Calu3 (cell line): ENCODE data around the gene MINK1. TPM values are rescaled to one million over a fixed set of nuclear protein-coding genes. Genes with fewer than 3 reads are reported as not detected.

ENCODE experiments used
- BruUV-seq: library from RNA; stranded (reverse); fragments of 400-500 nt; replicated peaks from 2 replicates; lab custom pipeline; 2021; lab: Mats Ljungman, UMichigan
- CTCF ChIA-PET: fragments of 300-600 bp; sonication (Branson Sonifier 250); formaldehyde crosslinking; loops from one replicate; lab custom pipeline; 2022; ENCODE audit warnings: antibody characterized with exemption; lab: Charles Lee
- DNase-seq: peaks from one replicate; pipeline ENCODE4 v3.0.0; 2022
- H3K27ac Mint-ChIP-seq: one replicate; pipeline ENCODE4 v1.8.0; 2022; ENCODE audit warnings: mixed read lengths; ENCODE audit not compliant: unreplicated experiment
- H3K27me3 Mint-ChIP-seq: one replicate; pipeline ENCODE4 v1.8.0; 2022; ENCODE audit warnings: mixed read lengths; ENCODE audit not compliant: unreplicated experiment
- H3K36me3 Mint-ChIP-seq: one replicate; pipeline ENCODE4 v1.8.0; 2022; ENCODE audit warnings: mild to moderate bottlenecking, moderate library complexity, mixed read lengths; ENCODE audit not compliant: insufficient read depth, unreplicated experiment
- H3K4me1 Mint-ChIP-seq: one replicate; pipeline ENCODE4 v1.8.0; 2022; ENCODE audit warnings: mild to moderate bottlenecking, low read depth, mixed read lengths; ENCODE audit not compliant: unreplicated experiment
- H3K4me3 Mint-ChIP-seq: one replicate; pipeline ENCODE4 v1.8.0; 2022; ENCODE audit warnings: mild to moderate bottlenecking, low read depth, moderate library complexity, mixed read lengths; ENCODE audit not compliant: unreplicated experiment
- H3K9me3 Mint-ChIP-seq: one replicate; pipeline ENCODE4 v1.8.0; 2022; ENCODE audit warnings: low read depth, mixed read lengths; ENCODE audit not compliant: unreplicated experiment
- CTCF ChIP-seq: fragments of 200-600 bp; IDR thresholded peaks from one replicate; pipeline ENCODE4 v1.8.0; 2022; ENCODE audit warnings: antibody characterized with exemption; ENCODE audit not compliant: unreplicated experiment
- intact Hi-C: fragments of 100-400 bp; cut with micrococcal nuclease; formaldehyde crosslinking; loops from one replicate; pipeline ENCODE4 v1.10.0; 2022; ENCODE audit not compliant: unreplicated experiment
- total RNA-seq: library from RNA; stranded (reverse); gene quantifications from 2 replicates; pipeline ENCODE4 v1.2.3, GENCODE V29; 2022

Gene MINK1
- total RNA-seq, 1 experiment from 2014 or later, result 86.8 TPM

DNA sequence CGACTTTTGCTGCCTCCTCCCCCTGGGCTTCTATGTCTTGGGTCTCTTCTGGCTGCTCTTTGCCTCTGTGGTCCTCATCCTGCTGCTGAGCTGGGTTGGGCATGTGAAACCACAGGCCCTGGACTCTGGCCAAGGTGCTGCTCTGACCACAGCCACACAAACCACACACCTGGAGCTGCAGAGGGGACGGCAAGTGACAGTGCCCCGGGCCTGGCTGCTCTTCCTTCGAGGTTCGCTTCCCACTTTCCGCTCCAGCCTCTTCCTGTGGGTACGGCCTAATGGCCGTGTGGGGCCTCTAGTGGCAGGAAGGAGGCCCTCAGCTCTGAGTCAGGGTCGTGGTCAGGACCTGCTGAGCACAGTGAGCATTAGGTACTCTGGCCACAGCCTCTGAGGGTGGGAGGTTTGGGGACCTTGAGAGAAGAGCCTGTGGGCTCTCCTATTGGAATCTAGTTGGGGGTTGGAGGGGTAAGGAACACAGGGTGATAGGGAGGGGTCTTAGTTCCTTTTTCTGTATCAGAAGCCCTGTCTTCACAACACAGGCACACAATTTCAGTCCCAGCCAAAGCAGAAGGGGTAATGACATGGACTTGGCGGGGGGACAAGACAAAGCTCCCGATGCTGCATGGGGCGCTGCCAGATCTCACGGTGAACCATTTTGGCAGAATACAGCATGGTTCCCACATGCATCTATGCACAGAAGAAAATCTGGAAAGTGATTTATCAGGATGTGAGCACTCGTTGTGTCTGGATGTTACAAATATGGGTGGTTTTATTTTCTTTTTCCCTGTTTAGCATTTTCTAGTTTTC lies 101.2 kb downstream of the MINK1 start:
- peaks cover 11% of the 10 kb centered on the region for H3K4me1 Mint-ChIP-seq
- peaks cover 20% of the 10 kb centered on the region for H3K36me3 Mint-ChIP-seq
- no peak for TF ChIP-seq CTCF
- H3K4me3 Mint-ChIP-seq, result peak overlapping the region; percentile 24
- no TSS peak for BruUV-seq
- H3K27ac Mint-ChIP-seq, result peak overlapping the region; percentile 80
- no peaks in the 10 kb centered on the region for H3K27me3 Mint-ChIP-seq
- CTCF ChIA-PET, result interaction anchor here (1.0 kb wide), 2 partner anchors 25 to 33 kb away, joined by 4 to 6 read pairs; partner anchors contain the start of gene SPAG7
- intact Hi-C loops, result no loop called here
- peak; percentile 67 for DNase-seq
- no peaks in the 10 kb centered on the region for H3K9me3 Mint-ChIP-seq

GRCh38 chr17:4935650-4936049 lies 102.5 kb downstream of the MINK1 start:
- Mint-ChIP-seq H3K4me1 (peaks cover 11% of the 10 kb centered on the region), H3K4me3 (no peak overlapping the region), H3K9me3 (no peaks in the 10 kb centered on the region), H3K36me3 (peaks cover 32% of the 10 kb centered on the region), H3K27me3 (no peaks in the 10 kb centered on the region), H3K27ac (no peak overlapping the region)
- DNase-seq, result no peak
- CTCF ChIA-PET, result interaction anchor here (0.9 kb wide), 1 partner anchor 12 kb away, joined by 5 read pairs; no protein-coding TSS in a partner anchor
- intact Hi-C loops, result no loop called here
- no TSS peak for BruUV-seq
- no peak for TF ChIP-seq CTCF

- H3K36me3 Mint-ChIP-seq, result peaks cover 40% of the 10 kb centered on the region
- no peak for DNase-seq
- CTCF ChIA-PET, result no interaction called here
- intact Hi-C loops, result no loop called here
- no peak overlapping the region for H3K4me3 Mint-ChIP-seq
- H3K9me3 Mint-ChIP-seq, result no peaks in the 10 kb centered on the region
- H3K27me3 Mint-ChIP-seq, result no peaks in the 10 kb centered on the region
- peaks cover 19% of the 10 kb centered on the region for H3K4me1 Mint-ChIP-seq
- H3K27ac Mint-ChIP-seq, result no peak overlapping the region
- BruUV-seq, result no TSS peak
- TF ChIP-seq CTCF, result no peak
Observed at GRCh38 chr17:4936436-4936835, 103.3 kb downstream of the MINK1 start.

GRCh38 chr17:4937553-4937952 lies 104.4 kb downstream of the MINK1 start:
- no peak for TF ChIP-seq CTCF
- Mint-ChIP-seq H3K27ac (no peak overlapping the region), H3K4me1 (peaks cover 27% of the 10 kb centered on the region), H3K36me3 (peaks cover 51% of the 10 kb centered on the region), H3K9me3 (no peaks in the 10 kb centered on the region), H3K4me3 (no peak overlapping the region), H3K27me3 (no peaks in the 10 kb centered on the region)
- no TSS peak for BruUV-seq
- no peak for DNase-seq
- intact Hi-C loops, result no loop called here
- CTCF ChIA-PET, result no interaction called here
